HG03175 (cell line): ENCODE results near the gene ARFGEF3.
"Not testable (repeated sequence)": the region's sequence is repeated elsewhere in the genome, so short reads cannot be mapped to it uniquely, and the experiment has no call there.

Source experiments
- ATAC-seq: cut with Tn5 transposase; IDR thresholded peaks from one replicate; pipeline ENCODE4 v1.9.1; 2021; ENCODE audit warnings: mild to moderate bottlenecking, moderate library complexity; ENCODE audit not compliant: unreplicated experiment

The ARFGEF3 gene

GRCh38 chr6:138206862-138207261 lies 45.1 kb downstream of the ARFGEF3 start:
- no peak for ATAC-seq

- ATAC-seq: no peak
Measured at GRCh38 chr6:138211048-138211581, 49.4 kb downstream of the ARFGEF3 start.

DNA sequence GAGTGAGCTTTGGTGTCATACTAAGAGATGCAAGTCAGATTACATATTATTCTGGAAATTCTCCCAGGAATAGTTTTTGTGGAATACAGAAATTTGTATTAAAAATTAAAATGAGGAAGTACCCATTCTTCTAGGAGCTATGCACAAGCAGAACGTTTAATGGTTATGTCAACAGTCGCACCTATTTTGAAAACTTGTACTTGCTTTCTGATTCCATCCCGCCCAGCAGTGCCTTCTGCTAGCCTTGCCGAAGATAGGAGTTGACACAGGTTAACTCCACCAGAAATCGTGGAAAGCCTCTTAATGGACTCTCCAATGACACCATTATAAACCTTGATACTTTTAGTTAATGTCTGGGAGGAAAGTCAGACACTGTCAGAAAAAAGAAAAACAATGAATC lies 49.9 kb downstream of the ARFGEF3 start:
- ATAC-seq: no peak

- ATAC-seq: not testable (repeated sequence)
Measured at GRCh38 chr6:138212530-138212929, 50.8 kb downstream of the ARFGEF3 start.

- ATAC-seq: no peak
Measured at GRCh38 chr6:138215093-138215782, 53.5 kb downstream of the ARFGEF3 start.

GRCh38 chr6:138218449-138218848 lies 56.7 kb downstream of the ARFGEF3 start, which contains the start of gene PBOV1:
Gene PBOV1, minus strand, starts transcription at chr6:138218491. Its CDS starts 96 bp downstream, at chr6:138218395.
- ATAC-seq: no peak

- no peak for ATAC-seq
Measured at GRCh38 chr6:138219398-138219797, 57.7 kb downstream of the ARFGEF3 start.

DNA sequence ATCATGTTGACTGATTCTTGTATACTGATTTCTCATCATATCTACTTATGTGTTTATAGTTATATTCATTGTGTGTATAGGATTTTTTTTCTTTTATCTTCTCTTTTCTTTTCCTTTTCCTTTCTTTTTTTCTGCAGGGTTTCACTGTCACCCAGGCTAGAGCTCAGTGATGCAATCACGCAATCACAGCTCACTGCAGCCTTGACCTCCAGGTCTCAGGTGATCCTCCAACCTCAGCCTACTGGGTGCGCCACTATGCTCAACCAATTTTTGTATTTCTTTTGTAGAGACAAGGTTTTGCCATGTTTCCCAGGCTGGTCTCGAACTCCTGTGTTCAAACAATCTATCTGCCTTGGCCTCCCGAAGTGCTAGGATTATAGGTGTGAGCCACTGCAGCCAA lies 58.2 kb downstream of the ARFGEF3 start:
- no peak for ATAC-seq

- no peak for ATAC-seq
Measured at GRCh38 chr6:138222901-138223546, 61.3 kb downstream of the ARFGEF3 start.

- ATAC-seq: no peak
Measured at GRCh38 chr6:138225953-138226352, 64.2 kb downstream of the ARFGEF3 start.

- ATAC-seq: no peak
Measured at GRCh38 chr6:138226700-138227315, 65.1 kb downstream of the ARFGEF3 start.

- no peak for ATAC-seq
Measured at GRCh38 chr6:138227316-138227781, 65.6 kb downstream of the ARFGEF3 start.

- no peak for ATAC-seq
Measured at GRCh38 chr6:138229072-138229471, 67.3 kb downstream of the ARFGEF3 start.

DNA sequence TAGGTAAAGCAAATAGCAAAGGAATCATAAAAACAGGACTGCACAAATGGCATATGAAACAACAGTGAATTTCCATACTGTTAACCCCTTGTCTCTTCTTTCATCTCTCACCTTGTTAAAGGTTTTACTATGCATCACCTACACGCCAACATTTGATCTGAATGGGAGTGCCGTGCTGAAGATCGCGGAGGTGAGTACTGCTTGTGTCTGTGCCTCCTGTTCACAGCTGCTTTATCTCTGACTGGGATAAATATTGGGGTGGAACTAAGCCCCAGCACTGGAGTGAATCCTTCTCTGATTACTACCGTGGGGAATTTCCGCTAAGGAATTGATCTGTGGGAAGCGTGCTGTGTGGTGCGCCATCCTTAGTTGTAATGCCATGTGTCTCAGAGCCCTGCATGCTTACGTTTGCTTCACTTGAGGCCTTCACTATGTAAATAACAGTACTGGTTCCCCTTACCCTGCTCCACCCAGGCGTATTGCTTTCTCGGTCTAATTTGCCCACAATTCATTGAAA lies 68.0 kb downstream of the ARFGEF3 start:
- no peak for ATAC-seq

- ATAC-seq: no peak
Measured at GRCh38 chr6:138230221-138230620, 68.5 kb downstream of the ARFGEF3 start.

DNA sequence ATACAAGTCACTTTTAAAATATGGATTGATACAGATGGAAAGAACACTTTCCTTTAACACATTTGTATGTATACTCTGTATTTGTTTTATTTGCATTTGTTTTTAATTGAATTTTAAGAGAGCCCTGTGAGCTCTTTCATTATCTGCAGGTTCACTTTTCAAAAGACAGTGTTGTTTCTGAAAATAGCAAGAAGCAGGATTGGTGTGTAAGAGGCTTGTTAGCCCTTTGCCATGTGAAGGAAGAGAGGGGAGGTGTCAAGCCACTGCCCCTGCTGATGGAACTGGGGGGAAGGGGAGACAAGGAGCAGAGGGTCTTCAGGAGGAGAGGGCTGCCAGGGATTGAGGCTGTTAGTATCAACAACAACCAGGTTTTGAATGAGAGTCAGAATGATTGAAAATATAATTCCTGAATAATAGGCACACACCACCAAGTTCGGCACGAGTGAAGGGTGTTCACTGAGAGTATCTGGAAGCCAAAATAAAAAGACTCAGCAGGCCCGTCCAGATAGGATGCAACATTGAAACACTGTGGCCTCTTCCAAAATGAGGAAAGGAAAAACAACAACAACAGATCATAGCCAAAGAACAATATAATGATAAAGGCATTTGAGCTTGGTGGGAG lies 69.1 kb downstream of the ARFGEF3 start:
- no peak for ATAC-seq

- no peak for ATAC-seq
Measured at GRCh38 chr6:138231381-138231886, 69.7 kb downstream of the ARFGEF3 start.

- no peak for ATAC-seq
Measured at GRCh38 chr6:138234363-138234762, 72.6 kb downstream of the ARFGEF3 start.

DNA sequence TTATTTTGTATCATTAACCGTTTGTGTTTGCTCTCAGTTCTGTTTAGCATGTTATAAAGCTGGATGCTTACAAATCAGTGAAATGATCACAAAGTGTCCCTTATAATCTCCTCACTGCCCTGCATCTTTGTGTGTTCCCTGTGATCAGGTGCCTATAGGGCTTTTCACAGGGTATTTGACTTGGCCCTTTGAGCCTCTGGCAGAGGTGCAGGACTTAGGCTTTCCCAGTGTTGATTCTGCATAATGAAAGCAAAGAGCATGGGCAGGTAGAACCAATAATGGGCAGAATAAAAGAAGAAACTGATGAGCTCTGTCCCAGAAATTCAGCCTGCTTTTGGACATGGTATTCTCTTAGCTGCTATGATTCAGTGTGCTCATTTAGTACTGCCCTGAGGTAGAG lies 73.5 kb downstream of the ARFGEF3 start:
- ATAC-seq: no peak

GRCh38 chr6:138235693-138236092 lies 74.0 kb downstream of the ARFGEF3 start:
- no peak for ATAC-seq

DNA sequence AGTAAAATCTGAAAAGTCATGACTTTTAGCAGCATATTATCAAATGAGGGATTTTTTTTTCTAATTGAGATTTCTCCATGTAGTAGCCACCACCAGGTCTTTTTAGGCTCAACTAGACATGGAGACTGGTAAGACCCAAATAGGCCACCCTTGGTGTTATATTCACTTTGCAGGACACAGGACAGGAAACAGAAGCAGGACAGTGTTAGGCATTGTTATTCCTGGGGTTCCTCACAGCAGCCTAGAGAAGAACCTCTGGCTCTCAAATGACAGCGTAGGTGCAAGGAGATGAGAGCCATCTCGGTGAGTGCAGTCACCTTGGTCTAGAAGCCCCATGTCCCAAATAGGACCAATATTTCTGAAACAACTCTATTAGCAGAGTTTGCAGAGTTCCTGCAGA lies 75.7 kb downstream of the ARFGEF3 start:
- ATAC-seq: no peak
